K562 (cell line): ENCODE data around the gene PPP3CA. TPM values are rescaled to one million over a fixed set of nuclear protein-coding genes. Genes with fewer than 3 reads are reported as not detected.

Experiments used
- ATAC-seq: fragments of 200-7000 bp; cut with Tn5 transposase; 3 replicates; pipeline ENCODE4 v1.9.1; 2020; ENCODE audit warnings: moderate library complexity
- BruUV-seq: library from RNA; stranded (reverse); fragments of 400-500 nt; replicated peaks from 2 replicates; lab custom pipeline; 2021; lab: Mats Ljungman, UMichigan
- CTCF ChIA-PET: fragments of 300-600 bp; formaldehyde crosslinking; extraction: SDS; loops from one replicate; lab custom pipeline; 2021; ENCODE audit warnings: low intra/inter-chr PET ratio; lab: Yijun Ruan, JAX
- POLR2A ChIA-PET: fragments of 300-600, 350-650 bp; sonication (Branson Sonifier 250); formaldehyde crosslinking; extraction: SDS; loops from one replicate; lab custom pipeline; 2021; ENCODE audit warnings: antibody characterized with exemption, inconsistent platforms; lab: Yijun Ruan, JAX
- DNase-seq, 4 experiments: peaks; one replicate each; pipeline versions ENCODE4 v3.0.0 to v3.0.0-alpha.2; 2011 to 2018; ENCODE audit warnings: low spot score in 3 of 4, mixed read lengths in 3 of 4; ENCODE audit errors: extremely low read depth in 1 of 4
- FAIRE-seq: peaks from 2 replicates; lab custom pipeline; 2011; peaks lifted over from hg19 to GRCh38; lab: Jason Lieb, UNC
- H2AFZ ChIP-seq: 2 replicates; pipeline ENCODE4 v1.6.0; 2011; ENCODE audit warnings: low read depth, low read length, control low read depth, inconsistent platforms
- H3K27ac ChIP-seq: fragments of 200-600 bp; 3 replicates; pipeline ENCODE4 v1.8.0; 2011; ENCODE audit warnings: low read depth, mild to moderate bottlenecking, control low read depth, inconsistent platforms, low read length, moderate library complexity, mixed read lengths; ENCODE audit errors: extremely low read depth
- H3K27me3 ChIP-seq, 2 experiments: fragments of 300-600 bp in 1 of 2; 2 replicates in 1 of 2; 3 replicates in 1 of 2; pipeline versions ENCODE4 v1.6.0 to v1.8.0; 2011; ENCODE audit warnings: inconsistent platforms in 2 of 2, low read length in 2 of 2, mild to moderate bottlenecking in 1 of 2, mixed read lengths in 1 of 2, moderate library complexity in 1 of 2; ENCODE audit not compliant: control insufficient read depth in 2 of 2, insufficient read depth in 2 of 2
- H3K36me3 ChIP-seq: fragments of 300-600 bp; 3 replicates; pipeline ENCODE4 v1.8.0; 2011; ENCODE audit warnings: mild to moderate bottlenecking, low read length, inconsistent platforms; ENCODE audit not compliant: control insufficient read depth, insufficient read depth
- H3K4me1 ChIP-seq, 2 experiments: fragments of 200-600 bp in 1 of 2; replicated peaks in 1 of 2; 2 replicates in 1 of 2; 3 replicates in 1 of 2; pipeline versions ENCODE4 v1.5.1 to v1.8.0; 2011; ENCODE audit warnings: inconsistent platforms in 2 of 2, low read length in 2 of 2, mild to moderate bottlenecking in 1 of 2, mixed read lengths in 1 of 2, moderate library complexity in 1 of 2; ENCODE audit not compliant: control insufficient read depth in 2 of 2, insufficient read depth in 2 of 2
- H3K4me2 ChIP-seq: 2 replicates; pipeline ENCODE4 v1.6.1; 2011; ENCODE audit warnings: low read length, control low read depth, inconsistent platforms, mixed read lengths; ENCODE audit not compliant: insufficient read depth
- H3K4me3 ChIP-seq: fragments of 200-600 bp; sonication (generic), shearing (Covaris generic); 2 replicates; pipeline ENCODE4 v1.5.1; 2016; ENCODE audit warnings: control low read depth, inconsistent platforms
- H3K79me2 ChIP-seq: fragments of 200-600 bp; 3 replicates; pipeline ENCODE4 v1.8.0; 2011; ENCODE audit warnings: low read length, inconsistent platforms; ENCODE audit not compliant: control insufficient read depth, insufficient read depth
- H3K9ac ChIP-seq, 2 experiments: 2 replicates each; pipeline versions ENCODE4 v1.6.0 to v1.6.1; 2011; ENCODE audit warnings: low read depth in 2 of 2, low read length in 2 of 2, control low read depth in 1 of 2, inconsistent platforms in 1 of 2, mild to moderate bottlenecking in 1 of 2, mixed read lengths in 1 of 2; ENCODE audit not compliant: insufficient read depth in 1 of 2
- H3K9me1 ChIP-seq: one replicate; pipeline ENCODE4 v1.6.0; 2011; ENCODE audit warnings: inconsistent platforms, mild to moderate bottlenecking, low read length, moderate library complexity; ENCODE audit not compliant: control insufficient read depth, insufficient read depth
- H3K9me3 ChIP-seq: replicated peaks from 2 replicates; pipeline ENCODE4 v1.5.1; 2011; ENCODE audit warnings: low read depth, low read length, inconsistent platforms; ENCODE audit not compliant: control insufficient read depth, insufficient read depth
- H4K20me1 ChIP-seq: replicated peaks from 2 replicates; pipeline ENCODE4 v1.6.1; 2011; ENCODE audit warnings: low read length, inconsistent platforms, mixed read lengths; ENCODE audit not compliant: control insufficient read depth, insufficient read depth
- BMI1 ChIP-seq: fragments of 150-350 bp; IDR thresholded peaks from 2 replicates; pipeline ENCODE4 v1.6.1; 2014; ENCODE audit warnings: low read length
- CEBPB ChIP-seq: fragments of 450-650 bp; IDR thresholded peaks from 2 replicates; pipeline ENCODE4 v1.6.1; 2016; ENCODE audit warnings: missing genetic modification characterization, missing compliant biosample characterization
- MCM2 ChIP-seq: fragments of 450-650 bp; IDR thresholded peaks from 2 replicates; pipeline ENCODE4 v1.6.1; 2017; ENCODE audit warnings: low read depth, mild to moderate bottlenecking
- POLR2H ChIP-seq: IDR thresholded peaks from 2 replicates; pipeline ENCODE4 v1.6.1; 2016; ENCODE audit warnings: missing genetic modification characterization, low read depth, mild to moderate bottlenecking, control low read depth, missing compliant biosample characterization, moderate library complexity
- SLC30A9 ChIP-seq: fragments of 250-450 bp; sonication (Bioruptor Pico); IDR thresholded peaks from 2 replicates; pipeline ENCODE4 v1.8.0; 2022; ENCODE audit warnings: mild to moderate bottlenecking, moderate library complexity
- ZNF609 ChIP-seq: sonication (generic); formaldehyde crosslinking; IDR thresholded peaks from 2 replicates; pipeline ENCODE4 v1.8.1; 2023; ENCODE audit warnings: missing genetic modification reagents, mild to moderate bottlenecking, borderline replicate concordance
- WGBS: fragments of 100-300 bp; shearing (Covaris generic); methylation state at CpG from one replicate; pipeline ENCODE4 v1.1.6; 2016; ENCODE audit warnings: low coverage, mixed read lengths; ENCODE audit not compliant: insufficient coverage; ENCODE audit errors: missing lambda C conversion rate; 5-methylcytosine and 5-hydroxymethylcytosine counted together
- in situ Hi-C: fragments of 300-500 bp; cut with MboI; formaldehyde crosslinking; loops from 4 replicates; pipeline ENCODE4 v1.15.0; 2018; ENCODE audit warnings: inconsistent platforms, mixed read lengths
- intact Hi-C: fragments of 100-400 bp; cut with micrococcal nuclease; formaldehyde crosslinking; loops from 2 replicates; pipeline ENCODE4 v1.14.2; 2022
- polyA plus RNA-seq, 8 experiments: library from polyadenylated mRNA; depleted of rRNA in 4 of 8; stranded (reverse) in 5 of 8; unstranded in 3 of 8; fragments of >200 nt; fragmentation: Nextera tagmentation in 2 of 8; fragmentation: Illumina TruSeq in 1 of 8; extraction: Ambion mirVana in 2 of 8; extraction: Trizol in 1 of 8; gene quantifications; 2 replicates each; pipeline versions ENCODE4 v1.2.1 to v1.2.3, GENCODE V29; 2011 to 2014; ENCODE audit warnings: inconsistent platforms in 1 of 8, missing spikeins in 1 of 8
- total RNA-seq, 7 experiments: library from RNA; depleted of rRNA in 6 of 7; stranded (reverse); fragments of >200 nt in 6 of 7; fragmentation: Illumina TruSeq in 2 of 7; extraction: Trizol in 2 of 7; gene quantifications; 2 replicates each; pipeline versions ENCODE4 v1.2.1 to v1.2.3, GENCODE V29; 2011 to 2021; ENCODE audit warnings: low replicate concordance in 1 of 7
- TF ChIP-seq, protein P1 (sequence below), 2 experiments: fragments of 150-350 bp in 1 of 2; IDR thresholded peaks; 2 replicates each; pipeline ENCODE4 v1.6.1; 2012 to 2016; ENCODE audit warnings: low read depth in 2 of 2, low read length in 2 of 2, mild to moderate bottlenecking in 1 of 2, moderate library complexity in 1 of 2
- TF ChIP-seq, protein P2 (sequence below): fragments of 450-650 bp; IDR thresholded peaks from 2 replicates; pipeline ENCODE4 v1.7.1; 2018; ENCODE audit warnings: mild to moderate bottlenecking, low read depth; ENCODE audit not compliant: partially characterized antibody
- TF ChIP-seq, protein P3 (sequence below), 2 experiments: fragments of 250-450 bp in 1 of 2; fragments of 450-650 bp in 1 of 2; sonication (Bioruptor Pico) in 1 of 2; IDR thresholded peaks; 2 replicates each; pipeline versions ENCODE4 v1.6.1 to v1.8.0; 2016 to 2021; ENCODE audit warnings: mild to moderate bottlenecking in 2 of 2, moderate library complexity in 2 of 2, missing compliant biosample characterization in 1 of 2, missing genetic modification characterization in 1 of 2

PPP3CA gene
- total and polyA plus RNA-seq, 9 of the 15 experiments (the other 6 are each of a cell fraction or from before 2014, with no cell fraction given): 0.94 to 3.2 (median 1.6) TPM

- no peak for TF ChIP-seq ZNF609
- TF ChIP-seq SLC30A9 (CRISPR knock-in tag): no peak
- TF ChIP-seq CEBPB (tag): no peak
Measured at GRCh38 chr4:101355246-101355645, 7.9 kb upstream of the PPP3CA start (continued).

DNA sequence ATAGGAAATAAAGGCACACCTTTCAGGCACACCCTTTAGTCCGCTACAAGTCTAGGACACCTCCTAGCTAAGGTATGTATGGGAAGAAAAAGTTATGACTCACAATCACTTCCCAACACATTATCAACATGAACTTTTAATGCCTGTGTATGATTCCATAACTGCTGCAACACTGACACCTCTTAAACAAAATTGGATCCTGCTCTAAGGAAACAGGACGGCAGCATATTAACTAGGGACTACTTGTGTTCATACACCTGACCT lies 2.4 kb upstream of the PPP3CA start:
- ChIA-PET CTCF (no interaction called here), POLR2A (no interaction called here)
- DNase-seq: no peak
- Histone ChIP-seq H3K9me1 (no peaks in the 10 kb centered on the region), H3K4me3 (no peak overlapping the region), H3K79me2 (no peaks in the 10 kb centered on the region), H3K27ac (no peak overlapping the region), H3K9ac (no peak overlapping the region), H3K36me3 (no peaks in the 10 kb centered on the region), H3K9me3 (no peaks in the 10 kb centered on the region), H3K4me1 (peaks cover 5 to 21% of the 10 kb centered on the region in 2 experiments; a peak in 4 of 5 replicates), H3K27me3 (peaks cover 0 to 7% of the 10 kb centered on the region in 2 experiments; a peak in 3 of 5 replicates), H4K20me1 (0 out of 2 replicates have a peak, but pooled peaks cover 5% of the 10 kb centered on the region), H2AFZ (no peak overlapping the region), H3K4me2 (no peak overlapping the region)
- in situ Hi-C loops: no loop called here
- no TSS peak for BruUV-seq
- 5% methylated on average over 2 of the region's 2 CpGs for WGBS
- ATAC-seq: no peak
- FAIRE-seq: no peak
- intact Hi-C loops: loop anchor here (10.0 kb wide), 1 partner anchor 1265 kb away; no protein-coding TSS in a partner anchor
- TF ChIP-seq POLR2H (tag): no peak
- TF ChIP-seq, protein P1, sequence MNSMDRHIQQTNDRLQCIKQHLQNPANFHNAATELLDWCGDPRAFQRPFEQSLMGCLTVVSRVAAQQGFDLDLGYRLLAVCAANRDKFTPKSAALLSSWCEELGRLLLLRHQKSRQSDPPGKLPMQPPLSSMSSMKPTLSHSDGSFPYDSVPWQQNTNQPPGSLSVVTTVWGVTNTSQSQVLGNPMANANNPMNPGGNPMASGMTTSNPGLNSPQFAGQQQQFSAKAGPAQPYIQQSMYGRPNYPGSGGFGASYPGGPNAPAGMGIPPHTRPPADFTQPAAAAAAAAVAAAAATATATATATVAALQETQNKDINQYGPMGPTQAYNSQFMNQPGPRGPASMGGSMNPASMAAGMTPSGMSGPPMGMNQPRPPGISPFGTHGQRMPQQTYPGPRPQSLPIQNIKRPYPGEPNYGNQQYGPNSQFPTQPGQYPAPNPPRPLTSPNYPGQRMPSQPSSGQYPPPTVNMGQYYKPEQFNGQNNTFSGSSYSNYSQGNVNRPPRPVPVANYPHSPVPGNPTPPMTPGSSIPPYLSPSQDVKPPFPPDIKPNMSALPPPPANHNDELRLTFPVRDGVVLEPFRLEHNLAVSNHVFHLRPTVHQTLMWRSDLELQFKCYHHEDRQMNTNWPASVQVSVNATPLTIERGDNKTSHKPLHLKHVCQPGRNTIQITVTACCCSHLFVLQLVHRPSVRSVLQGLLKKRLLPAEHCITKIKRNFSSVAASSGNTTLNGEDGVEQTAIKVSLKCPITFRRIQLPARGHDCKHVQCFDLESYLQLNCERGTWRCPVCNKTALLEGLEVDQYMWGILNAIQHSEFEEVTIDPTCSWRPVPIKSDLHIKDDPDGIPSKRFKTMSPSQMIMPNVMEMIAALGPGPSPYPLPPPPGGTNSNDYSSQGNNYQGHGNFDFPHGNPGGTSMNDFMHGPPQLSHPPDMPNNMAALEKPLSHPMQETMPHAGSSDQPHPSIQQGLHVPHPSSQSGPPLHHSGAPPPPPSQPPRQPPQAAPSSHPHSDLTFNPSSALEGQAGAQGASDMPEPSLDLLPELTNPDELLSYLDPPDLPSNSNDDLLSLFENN (IDR thresholded peaks at IDR 0.05; ENCODE audit: low read depth in 2 of 2, low read length in 2 of 2): no peak
- TF ChIP-seq MCM2: no peak
- TF ChIP-seq, protein P2, sequence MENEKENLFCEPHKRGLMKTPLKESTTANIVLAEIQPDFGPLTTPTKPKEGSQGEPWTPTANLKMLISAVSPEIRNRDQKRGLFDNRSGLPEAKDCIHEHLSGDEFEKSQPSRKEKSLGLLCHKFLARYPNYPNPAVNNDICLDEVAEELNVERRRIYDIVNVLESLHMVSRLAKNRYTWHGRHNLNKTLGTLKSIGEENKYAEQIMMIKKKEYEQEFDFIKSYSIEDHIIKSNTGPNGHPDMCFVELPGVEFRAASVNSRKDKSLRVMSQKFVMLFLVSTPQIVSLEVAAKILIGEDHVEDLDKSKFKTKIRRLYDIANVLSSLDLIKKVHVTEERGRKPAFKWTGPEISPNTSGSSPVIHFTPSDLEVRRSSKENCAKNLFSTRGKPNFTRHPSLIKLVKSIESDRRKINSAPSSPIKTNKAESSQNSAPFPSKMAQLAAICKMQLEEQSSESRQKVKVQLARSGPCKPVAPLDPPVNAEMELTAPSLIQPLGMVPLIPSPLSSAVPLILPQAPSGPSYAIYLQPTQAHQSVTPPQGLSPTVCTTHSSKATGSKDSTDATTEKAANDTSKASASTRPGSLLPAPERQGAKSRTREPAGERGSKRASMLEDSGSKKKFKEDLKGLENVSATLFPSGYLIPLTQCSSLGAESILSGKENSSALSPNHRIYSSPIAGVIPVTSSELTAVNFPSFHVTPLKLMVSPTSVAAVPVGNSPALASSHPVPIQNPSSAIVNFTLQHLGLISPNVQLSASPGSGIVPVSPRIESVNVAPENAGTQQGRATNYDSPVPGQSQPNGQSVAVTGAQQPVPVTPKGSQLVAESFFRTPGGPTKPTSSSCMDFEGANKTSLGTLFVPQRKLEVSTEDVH: no peak
- no peak for TF ChIP-seq BMI1
- TF ChIP-seq, protein P3, sequence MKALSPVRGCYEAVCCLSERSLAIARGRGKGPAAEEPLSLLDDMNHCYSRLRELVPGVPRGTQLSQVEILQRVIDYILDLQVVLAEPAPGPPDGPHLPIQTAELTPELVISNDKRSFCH (CRISPR knock-in tag; IDR thresholded peaks at IDR 0.05): no peak
- TF ChIP-seq, protein P3 (tag; IDR thresholded peaks at IDR 0.05): no peak
